ENCODE measurements around the gene PHF12.
A peak's percentile ranks its signal among the peaks of the same experiment; 100 is the strongest.

Gene PHF12

GRCh38 chr17:28951991-28952975 is 965 bp upstream of the PHF12 start:
- H3K4me3 ChIP-seq (ENCODE audit: insufficient read depth, low read length, poor library complexity, severe bottlenecking): peak overlapping the region; percentile 60
- H4K20me1 ChIP-seq (ENCODE audit: low read depth, low read length): no peaks in the 10 kb centered on the region
- TF ChIP-seq EZH2phosphoT487 (conservative IDR thresholded peaks at IDR 0.05; ENCODE audit: low read length) (no peak), CTCF (IDR thresholded peaks at IDR 0.05; ENCODE audit: insufficient read depth, low read length, poor library complexity, severe bottlenecking) (no peak)
- no peaks in the 10 kb centered on the region for H3K9me2 ChIP-seq (replicated peaks; ENCODE audit: insufficient read depth, low read length)
- peak overlapping the region; percentile 59 for H3K9ac ChIP-seq (ENCODE audit: low read length)
- H2AFZ ChIP-seq (ENCODE audit: low read depth, low read length, severe bottlenecking): peak overlapping the region; percentile 73
- H3F3A ChIP-seq (ENCODE audit: insufficient read depth): peaks cover 19% of the 10 kb centered on the region
- H3K9me3 ChIP-seq (ENCODE audit: insufficient read depth, low read length): no peaks in the 10 kb centered on the region
- no peaks in the 10 kb centered on the region for H3K27me3 ChIP-seq (ENCODE audit: low read length)
- H3K79me2 ChIP-seq (ENCODE audit: insufficient read depth, low read length): peaks cover 39% of the 10 kb centered on the region
- H3K27ac ChIP-seq (ENCODE audit: low read depth, low read length): peak overlapping the region; percentile 88
- peak overlapping the region; percentile 76 for H3K4me2 ChIP-seq (ENCODE audit: low read depth, low read length, poor library complexity, severe bottlenecking)
- H3K36me3 ChIP-seq (ENCODE audit: low read length): peaks cover 3% of the 10 kb centered on the region; the same call in 1 of the 2 replicates

- Histone ChIP-seq H3K27ac (ENCODE audit: low read depth, low read length) (peak overlapping the region; percentile 90), H3K4me2 (ENCODE audit: low read depth, low read length, poor library complexity, severe bottlenecking) (peak overlapping the region; percentile 94), H3K36me3 (ENCODE audit: low read length) (peaks cover 3% of the 10 kb centered on the region; the same call in 1 of the 2 replicates), H3K9ac (ENCODE audit: low read length) (peak overlapping the region; percentile 87), H3F3A (ENCODE audit: insufficient read depth) (peaks cover 19% of the 10 kb centered on the region), H3K4me3 (ENCODE audit: insufficient read depth, low read length, poor library complexity, severe bottlenecking) (peak overlapping the region; percentile 86), H2AFZ (ENCODE audit: low read depth, low read length, severe bottlenecking) (no peak overlapping the region), H3K79me2 (ENCODE audit: insufficient read depth, low read length) (peaks cover 53% of the 10 kb centered on the region), H3K9me2 (replicated peaks; ENCODE audit: insufficient read depth, low read length) (no peaks in the 10 kb centered on the region), H3K27me3 (ENCODE audit: low read length) (no peaks in the 10 kb centered on the region), H4K20me1 (ENCODE audit: low read depth, low read length) (peaks cover 8% of the 10 kb centered on the region; the same call in 1 of the 2 replicates), H3K9me3 (ENCODE audit: insufficient read depth, low read length) (no peaks in the 10 kb centered on the region)
- TF ChIP-seq CTCF (IDR thresholded peaks at IDR 0.05; ENCODE audit: insufficient read depth, low read length, poor library complexity, severe bottlenecking): no peak
- TF ChIP-seq EZH2phosphoT487 (conservative IDR thresholded peaks at IDR 0.05; ENCODE audit: low read length): no peak
Observed at GRCh38 chr17:28950752-28951427, 428 bp downstream of the PHF12 start.

GRCh38 chr17:28950017-28950751 is 1.1 kb downstream of the PHF12 start:
- Histone ChIP-seq H3F3A (ENCODE audit: insufficient read depth) (peaks cover 19% of the 10 kb centered on the region), H2AFZ (ENCODE audit: low read depth, low read length, severe bottlenecking) (no peak overlapping the region), H3K9ac (ENCODE audit: low read length) (peak overlapping the region; percentile 87), H3K9me3 (ENCODE audit: insufficient read depth, low read length) (no peaks in the 10 kb centered on the region), H3K27me3 (ENCODE audit: low read length) (no peaks in the 10 kb centered on the region), H3K9me2 (replicated peaks; ENCODE audit: insufficient read depth, low read length) (no peaks in the 10 kb centered on the region), H3K27ac (ENCODE audit: low read depth, low read length) (peak overlapping the region; percentile 90), H3K79me2 (ENCODE audit: insufficient read depth, low read length) (peaks cover 60% of the 10 kb centered on the region), H3K4me3 (ENCODE audit: insufficient read depth, low read length, poor library complexity, severe bottlenecking) (peak overlapping the region; percentile 86), H4K20me1 (ENCODE audit: low read depth, low read length) (peaks cover 8% of the 10 kb centered on the region; the same call in 1 of the 2 replicates), H3K4me2 (ENCODE audit: low read depth, low read length, poor library complexity, severe bottlenecking) (peak overlapping the region; percentile 94), H3K36me3 (ENCODE audit: low read length) (peaks cover 3% of the 10 kb centered on the region; the same call in 1 of the 2 replicates)
- TF ChIP-seq EZH2phosphoT487 (conservative IDR thresholded peaks at IDR 0.05; ENCODE audit: low read length): no peak
